ENCODE data around the gene PRKAR1B. TPM values are rescaled to one million over a fixed set of nuclear protein-coding genes. Genes with fewer than 3 reads are reported as not detected.

Gene PRKAR1B
- total RNA-seq, 1 experiment from 2014 or later, result 24.8 TPM

- intact Hi-C loops (cut with micrococcal nuclease; ENCODE audit: unreplicated experiment), result no loop called here
- H3K27ac Mint-ChIP-seq (ENCODE audit: unreplicated experiment), result no peak overlapping the region
- H3K27me3 Mint-ChIP-seq (ENCODE audit: unreplicated experiment), result no peaks in the 10 kb centered on the region
- CTCF ChIA-PET, result interaction anchor here (0.6 kb wide), 2 partner anchors 29 to 32 kb away, joined by 3 read pairs; no protein-coding TSS in a partner anchor
- no peaks in the 10 kb centered on the region for H3K4me1 Mint-ChIP-seq (ENCODE audit: low read depth, unreplicated experiment)
- TF ChIP-seq CTCF (IDR thresholded peaks at IDR 0.05; ENCODE audit: unreplicated experiment), result no peak
- H3K4me3 Mint-ChIP-seq (ENCODE audit: low read depth, unreplicated experiment), result no peak overlapping the region
- H3K9me3 Mint-ChIP-seq (ENCODE audit: low read depth, unreplicated experiment), result no peaks in the 10 kb centered on the region
- no TSS peak for BruUV-seq (replicated peaks)
- DNase-seq, result no peak
- peaks cover 10% of the 10 kb centered on the region for H3K36me3 Mint-ChIP-seq (ENCODE audit: insufficient read depth, unreplicated experiment)
These were observed 55.6 kb downstream of the PRKAR1B start for GRCh38 chr7:671415-672042.

- no peak for TF ChIP-seq CTCF (IDR thresholded peaks at IDR 0.05; ENCODE audit: unreplicated experiment)
- CTCF ChIA-PET, result interaction anchor here (0.6 to 0.7 kb wide), 3 partner anchors 23 to 33 kb away, joined by 3 to 6 read pairs (median 3); no protein-coding TSS in a partner anchor
- BruUV-seq (replicated peaks), result no TSS peak
- Mint-ChIP-seq H3K4me3 (ENCODE audit: low read depth, unreplicated experiment) (no peak overlapping the region), H3K27ac (ENCODE audit: unreplicated experiment) (no peak overlapping the region), H3K36me3 (ENCODE audit: insufficient read depth, unreplicated experiment) (peaks cover 10% of the 10 kb centered on the region), H3K4me1 (ENCODE audit: low read depth, unreplicated experiment) (no peaks in the 10 kb centered on the region), H3K27me3 (ENCODE audit: unreplicated experiment) (no peaks in the 10 kb centered on the region), H3K9me3 (ENCODE audit: low read depth, unreplicated experiment) (no peaks in the 10 kb centered on the region)
- intact Hi-C loops (cut with micrococcal nuclease; ENCODE audit: unreplicated experiment), result no loop called here
- no peak for DNase-seq
These were observed 56.3 kb downstream of the PRKAR1B start for GRCh38 chr7:670501-671390.

- CTCF ChIA-PET, result interaction anchor here (0.6 to 1.1 kb wide), 2 partner anchors 10 to 327 kb away, joined by 3 to 4 read pairs; no protein-coding TSS in a partner anchor
- no peak for DNase-seq
- H3K27me3 Mint-ChIP-seq (ENCODE audit: unreplicated experiment), result no peaks in the 10 kb centered on the region
- intact Hi-C loops (cut with micrococcal nuclease; ENCODE audit: unreplicated experiment), result no loop called here
- H3K27ac Mint-ChIP-seq (ENCODE audit: unreplicated experiment), result no peak overlapping the region
- BruUV-seq (replicated peaks), result no TSS peak
- no peak overlapping the region for H3K4me3 Mint-ChIP-seq (ENCODE audit: low read depth, unreplicated experiment)
- H3K4me1 Mint-ChIP-seq (ENCODE audit: low read depth, unreplicated experiment), result no peaks in the 10 kb centered on the region
- no peaks in the 10 kb centered on the region for H3K9me3 Mint-ChIP-seq (ENCODE audit: low read depth, unreplicated experiment)
- no peak for TF ChIP-seq CTCF (IDR thresholded peaks at IDR 0.05; ENCODE audit: unreplicated experiment)
- peaks cover 9% of the 10 kb centered on the region for H3K36me3 Mint-ChIP-seq (ENCODE audit: insufficient read depth, unreplicated experiment)
These were observed 58.1 kb downstream of the PRKAR1B start for GRCh38 chr7:668958-669357.

GRCh38 chr7:668139-668931 lies 58.7 kb downstream of the PRKAR1B start:
- Mint-ChIP-seq H3K9me3 (ENCODE audit: low read depth, unreplicated experiment) (no peaks in the 10 kb centered on the region), H3K27me3 (ENCODE audit: unreplicated experiment) (no peaks in the 10 kb centered on the region), H3K4me1 (ENCODE audit: low read depth, unreplicated experiment) (no peaks in the 10 kb centered on the region), H3K27ac (ENCODE audit: unreplicated experiment) (no peak overlapping the region), H3K36me3 (ENCODE audit: insufficient read depth, unreplicated experiment) (peaks cover 4% of the 10 kb centered on the region), H3K4me3 (ENCODE audit: low read depth, unreplicated experiment) (no peak overlapping the region)
- DNase-seq, result no peak
- intact Hi-C loops (cut with micrococcal nuclease; ENCODE audit: unreplicated experiment), result no loop called here
- BruUV-seq (replicated peaks), result no TSS peak
- TF ChIP-seq CTCF (IDR thresholded peaks at IDR 0.05; ENCODE audit: unreplicated experiment), result no peak
- CTCF ChIA-PET, result interaction anchor here (1.1 kb wide), 1 partner anchor 11 kb away, joined by 3 read pairs; no protein-coding TSS in a partner anchor
